Caco-2 (cell line): ENCODE measurements around the gene XBP1. TPM values are rescaled to one million over a fixed set of nuclear protein-coding genes. Genes with fewer than 3 reads are reported as not detected.
A peak's percentile ranks its signal among the peaks of the same experiment; 100 is the strongest.

Experiments
- BruUV-seq: library from RNA; stranded (reverse); fragments of 400-500 nt; replicated peaks from 2 replicates; lab custom pipeline; 2021; lab: Mats Ljungman, UMichigan
- CTCF ChIA-PET: fragments of 300-600 bp; sonication (Branson Sonifier 250); formaldehyde crosslinking; loops from one replicate; lab custom pipeline; 2022; ENCODE audit warnings: antibody characterized with exemption; lab: Charles Lee
- POLR2A ChIA-PET: fragments of 300-600 bp; sonication (Branson Sonifier 250); formaldehyde crosslinking; loops from one replicate; lab custom pipeline; 2022; ENCODE audit warnings: antibody characterized with exemption; lab: Charles Lee
- DNase-seq, 2 experiments: peaks; one replicate each; pipeline versions ENCODE4 v3.0.0 to v3.0.0-alpha.2; 2020 to 2022
- H3K27me3 ChIP-seq: replicated peaks from 2 replicates; pipeline ENCODE4 v1.6.0; 2011; ENCODE audit warnings: low read length; ENCODE audit not compliant: control insufficient read depth, insufficient read depth
- H3K36me3 ChIP-seq: 2 replicates; pipeline ENCODE4 v1.5.1; 2011; ENCODE audit warnings: low read length; ENCODE audit not compliant: control insufficient read depth, insufficient read depth
- H3K4me1 ChIP-seq: fragments of 250-450 bp; sonication (Bioruptor Pico); 2 replicates; pipeline ENCODE4 v1.5.1; 2020; ENCODE audit warnings: mild to moderate bottlenecking
- H3K4me3 ChIP-seq: 2 replicates; pipeline ENCODE4 v1.5.1; 2011; ENCODE audit warnings: low read depth, mild to moderate bottlenecking, control low read depth, low read length
- H3K9me3 ChIP-seq: fragments of 250-450 bp; sonication (Bioruptor Pico); 2 replicates; pipeline ENCODE4 v1.5.1; 2020; ENCODE audit warnings: mild to moderate bottlenecking, moderate library complexity
- H3K27ac Mint-ChIP-seq: one replicate; pipeline ENCODE4 v1.8.0; 2022; ENCODE audit warnings: mixed read lengths; ENCODE audit not compliant: unreplicated experiment
- H3K27me3 Mint-ChIP-seq: one replicate; pipeline ENCODE4 v1.8.0; 2022; ENCODE audit warnings: mixed read lengths; ENCODE audit not compliant: insufficient read depth, unreplicated experiment
- H3K36me3 Mint-ChIP-seq: one replicate; pipeline ENCODE4 v1.8.0; 2022; ENCODE audit warnings: mild to moderate bottlenecking, mixed read lengths; ENCODE audit not compliant: insufficient read depth, unreplicated experiment
- H3K4me1 Mint-ChIP-seq: one replicate; pipeline ENCODE4 v1.8.0; 2022; ENCODE audit warnings: low read depth, mixed read lengths; ENCODE audit not compliant: unreplicated experiment
- H3K4me3 Mint-ChIP-seq: one replicate; pipeline ENCODE4 v1.8.0; 2022; ENCODE audit warnings: mild to moderate bottlenecking, moderate library complexity, mixed read lengths; ENCODE audit not compliant: unreplicated experiment
- H3K9me3 Mint-ChIP-seq: one replicate; pipeline ENCODE4 v1.8.0; 2022; ENCODE audit warnings: mixed read lengths; ENCODE audit not compliant: unreplicated experiment
- CTCF ChIP-seq, 2 experiments: fragments of 200-600 bp in 1 of 2; IDR thresholded peaks; 1 replicate in 1 of 2; 2 replicates in 1 of 2; pipeline versions ENCODE4 v1.5.1 to v1.8.0; 2011 to 2022; ENCODE audit warnings: antibody characterized with exemption in 1 of 2, control low read depth in 1 of 2, inconsistent platforms in 1 of 2, low read depth in 1 of 2, low read length in 1 of 2, mild to moderate bottlenecking in 1 of 2, moderate library complexity in 1 of 2; ENCODE audit not compliant: insufficient read depth in 1 of 2, severe bottlenecking in 1 of 2, unreplicated experiment in 1 of 2
- intact Hi-C: fragments of 100-400 bp; cut with micrococcal nuclease; formaldehyde crosslinking; loops from one replicate; pipeline ENCODE4 v1.10.0; 2022; ENCODE audit not compliant: unreplicated experiment
- total RNA-seq: library from RNA; stranded (reverse); gene quantifications from 2 replicates; pipeline ENCODE4 v1.2.3, GENCODE V29; 2022

Gene XBP1
- total RNA-seq, 1 experiment from 2014 or later = 215 TPM

- peaks cover 69% of the 10 kb centered on the region for H3K36me3 Mint-ChIP-seq
- ChIA-PET POLR2A (interaction anchor here (0.5 to 3.2 kb wide), 9 partner anchors 10 to 201 kb away, joined by 3 to 43 read pairs (median 10); no protein-coding TSS in a partner anchor), CTCF (interaction anchor here (1.1 to 2.5 kb wide), 3 partner anchors 15 to 198 kb away, joined by 3 to 11 read pairs (median 5); no protein-coding TSS in a partner anchor)
- Histone ChIP-seq H3K4me1 (peaks cover 17% of the 10 kb centered on the region), H3K4me3 (peak overlapping the region; percentile 94), H3K9me3 (no peaks in the 10 kb centered on the region), H3K36me3 (peaks cover 2% of the 10 kb centered on the region), H3K27me3 (no peaks in the 10 kb centered on the region)
- no peaks in the 10 kb centered on the region for H3K27me3 Mint-ChIP-seq
- TF ChIP-seq CTCF (IDR thresholded peaks at IDR 0.05; ENCODE audit: insufficient read depth in 1 of 2, low read depth in 1 of 2, low read length in 1 of 2, severe bottlenecking in 1 of 2, unreplicated experiment in 1 of 2) = no peak
- H3K4me1 Mint-ChIP-seq = peaks cover 24% of the 10 kb centered on the region
- peak overlapping the region; percentile 99 for H3K27ac Mint-ChIP-seq
- peak overlapping the region; percentile 93 for H3K4me3 Mint-ChIP-seq
- intact Hi-C loops = loop anchor here (1.0 kb wide), 2 partner anchors 15 to 24 kb away; no protein-coding TSS in a partner anchor
- BruUV-seq = no TSS peak
- peak in 1 of 2 experiments; percentile 72 for DNase-seq
- H3K9me3 Mint-ChIP-seq = no peaks in the 10 kb centered on the region
Observed at GRCh38 chr22:28798810-28799605, 1.4 kb downstream of the XBP1 start.

GRCh38 chr22:28795932-28796856 is 4.2 kb downstream of the XBP1 start:
- H3K4me3 ChIP-seq = no peak overlapping the region
- TSS peak; percentile 1 for BruUV-seq
- Mint-ChIP-seq H3K9me3 (no peaks in the 10 kb centered on the region), H3K27ac (no peak overlapping the region), H3K36me3 (peaks cover 90% of the 10 kb centered on the region), H3K4me3 (no peak overlapping the region), H3K27me3 (no peaks in the 10 kb centered on the region), H3K4me1 (peaks cover 14% of the 10 kb centered on the region)
- ChIA-PET CTCF (no interaction called here), POLR2A (interaction anchor here (1.1 kb wide), 1 partner anchor 12 kb away, joined by 4 read pairs; no protein-coding TSS in a partner anchor)
- no peak for TF ChIP-seq CTCF (IDR thresholded peaks at IDR 0.05; ENCODE audit: insufficient read depth in 1 of 2, low read depth in 1 of 2, low read length in 1 of 2, severe bottlenecking in 1 of 2, unreplicated experiment in 1 of 2)
- no peak for DNase-seq
- H3K4me1 ChIP-seq = 0 out of 2 replicates have a peak, but pooled peaks cover 7% of the 10 kb centered on the region
- H3K27me3 ChIP-seq = no peaks in the 10 kb centered on the region
- no peaks in the 10 kb centered on the region for H3K9me3 ChIP-seq
- peaks cover 2% of the 10 kb centered on the region for H3K36me3 ChIP-seq
- intact Hi-C loops = no loop called here
